ENCODE measurements around the gene FNDC1.

Gene FNDC1

GRCh38 chr6:159312206-159312605 is 143.0 kb downstream of the FNDC1 start:
- TF ChIP-seq CTCF (conservative IDR thresholded peaks at IDR 0.05; ENCODE audit: low read depth), result no peak
- H3K27ac ChIP-seq, result no peak overlapping the region
- CTCF ChIA-PET, result interaction anchor here (0.6 kb wide), 1 partner anchor 32 kb away, joined by 4 read pairs; no protein-coding TSS in a partner anchor
- DNase-seq (ENCODE audit: low spot score), result no peak
- POLR2A ChIA-PET (ENCODE audit: low non-redundant PET), result no interaction called here

GRCh38 chr6:159313018-159313417 is 143.8 kb downstream of the FNDC1 start:
- ChIA-PET POLR2A (ENCODE audit: low non-redundant PET) (no interaction called here), CTCF (no interaction called here)
- H3K27ac ChIP-seq, result no peak overlapping the region
- TF ChIP-seq CTCF (conservative IDR thresholded peaks at IDR 0.05; ENCODE audit: low read depth), result no peak
- DNase-seq (ENCODE audit: low spot score), result no peak

- no peak for TF ChIP-seq CTCF (conservative IDR thresholded peaks at IDR 0.05; ENCODE audit: low read depth)
- no peak for DNase-seq (ENCODE audit: low spot score)
- ChIA-PET CTCF (no interaction called here), POLR2A (ENCODE audit: low non-redundant PET) (no interaction called here)
- H3K27ac ChIP-seq, result no peak overlapping the region
These were observed 146.4 kb downstream of the FNDC1 start for GRCh38 chr6:159315562-159315961.

- no peak for TF ChIP-seq CTCF (conservative IDR thresholded peaks at IDR 0.05; ENCODE audit: low read depth)
- ChIA-PET CTCF (no interaction called here), POLR2A (ENCODE audit: low non-redundant PET) (no interaction called here)
These were observed 148.2 kb downstream of the FNDC1 start for GRCh38 chr6:159317430-159317829.

GRCh38 chr6:159321267-159321666 is 152.1 kb downstream of the FNDC1 start:
- ChIA-PET CTCF (no interaction called here), POLR2A (ENCODE audit: low non-redundant PET) (no interaction called here)
- H3K27ac ChIP-seq, result no peak overlapping the region
- DNase-seq (ENCODE audit: low spot score), result peak; percentile 10
- no peak for TF ChIP-seq CTCF (conservative IDR thresholded peaks at IDR 0.05; ENCODE audit: low read depth)

More at GRCh38 chr6:159317430-159317829, 148.2 kb downstream of the FNDC1 start:
- no peak overlapping the region for H3K27ac ChIP-seq
- no peak for DNase-seq (ENCODE audit: low spot score)

All from RWPE1 (cell line).